Dermis microvascular lymphatic vessel endothelial cell (primary cell): ENCODE results near the gene TRIM46. TPM values are rescaled to one million over a fixed set of nuclear protein-coding genes. Genes with fewer than 3 reads are reported as not detected.
A peak's percentile ranks its signal among the peaks of the same experiment; 100 is the strongest.
"Not testable (repeated sequence)": the region's sequence is repeated elsewhere in the genome, so short reads cannot be mapped to it uniquely, and the experiment has no call there.

Source experiments
- DNase-seq, 2 donors: peaks; one replicate each; pipeline versions ENCODE4 v3.0.0 to v3.0.0-alpha.2; 2010; ENCODE audit warnings: low read depth in 2 of 2
- total RNA-seq: library from RNA; depleted of rRNA; stranded (reverse); fragments of >200 nt; gene quantifications from 2 replicates; pipeline ENCODE4 v1.2.1, GENCODE V29; 2014

The TRIM46 gene
- total RNA-seq, 1 donor from 2014 or later: 1.9 TPM

- no peak for DNase-seq
Observed at GRCh38 chr1:155205035-155205434, 31.4 kb downstream of the TRIM46 start.

- DNase-seq: no peak
Observed at GRCh38 chr1:155205969-155206593, 32.4 kb downstream of the TRIM46 start.

GRCh38 chr1:155206891-155207805 is 33.5 kb downstream of the TRIM46 start:
- peak; percentile 74 to 84 for DNase-seq

GRCh38 chr1:155207806-155208540 is 34.3 kb downstream of the TRIM46 start, which contains the start of gene THBS3:
THBS3 (minus strand) TSS chr1:155207897; CDS start chr1:155207876, 21 bp downstream.
- peak in 1 of 2 donors; percentile 50 for DNase-seq

- peak; percentile 80 to 88 for DNase-seq
Observed at GRCh38 chr1:155208541-155209311, 35.1 kb downstream of the TRIM46 start, which contains the start of gene MTX1. MTX1 (plus strand) TSS chr1:155208695; CDS start chr1:155208805, 110 bp downstream.

GRCh38 chr1:155209312-155209721 is 35.7 kb downstream of the TRIM46 start:
- DNase-seq: no peak

GRCh38 chr1:155210314-155211104 is 36.9 kb downstream of the TRIM46 start:
- DNase-seq: no peak

GRCh38 chr1:155211381-155212050 is 37.9 kb downstream of the TRIM46 start:
- peak in 1 of 2 donors; percentile 71 for DNase-seq

- not testable (repeated sequence) for DNase-seq
Observed at GRCh38 chr1:155212051-155212440, 38.4 kb downstream of the TRIM46 start.

- not testable (repeated sequence) for DNase-seq
Observed at GRCh38 chr1:155214702-155215101, 41.1 kb downstream of the TRIM46 start.

- peak in 1 of 2 donors; percentile 49 for DNase-seq
Observed at GRCh38 chr1:155218854-155219591, 45.4 kb downstream of the TRIM46 start.

GRCh38 chr1:155219592-155220031 is 46.0 kb downstream of the TRIM46 start:
- no peak for DNase-seq

GRCh38 chr1:155220211-155220965 is 46.7 kb downstream of the TRIM46 start:
- DNase-seq: not testable (repeated sequence)

GRCh38 chr1:155223047-155223446 is 49.4 kb downstream of the TRIM46 start:
- DNase-seq: no peak

GRCh38 chr1:155225404-155225759 is 51.7 kb downstream of the TRIM46 start:
- DNase-seq: not testable (repeated sequence)

GRCh38 chr1:155226188-155226909 is 52.7 kb downstream of the TRIM46 start:
- DNase-seq: peak in 1 of 2 donors; percentile 88

- DNase-seq: peak in 1 of 2 donors; percentile 79
Observed at GRCh38 chr1:155226910-155227260, 53.2 kb downstream of the TRIM46 start.
